ENCODE results near the gene FAAH2. TPM values are rescaled to one million over a fixed set of nuclear protein-coding genes. Genes with fewer than 3 reads are reported as not detected.

FAAH2 gene
- polyA plus RNA-seq, 1 experiment, result not detected

DNA sequence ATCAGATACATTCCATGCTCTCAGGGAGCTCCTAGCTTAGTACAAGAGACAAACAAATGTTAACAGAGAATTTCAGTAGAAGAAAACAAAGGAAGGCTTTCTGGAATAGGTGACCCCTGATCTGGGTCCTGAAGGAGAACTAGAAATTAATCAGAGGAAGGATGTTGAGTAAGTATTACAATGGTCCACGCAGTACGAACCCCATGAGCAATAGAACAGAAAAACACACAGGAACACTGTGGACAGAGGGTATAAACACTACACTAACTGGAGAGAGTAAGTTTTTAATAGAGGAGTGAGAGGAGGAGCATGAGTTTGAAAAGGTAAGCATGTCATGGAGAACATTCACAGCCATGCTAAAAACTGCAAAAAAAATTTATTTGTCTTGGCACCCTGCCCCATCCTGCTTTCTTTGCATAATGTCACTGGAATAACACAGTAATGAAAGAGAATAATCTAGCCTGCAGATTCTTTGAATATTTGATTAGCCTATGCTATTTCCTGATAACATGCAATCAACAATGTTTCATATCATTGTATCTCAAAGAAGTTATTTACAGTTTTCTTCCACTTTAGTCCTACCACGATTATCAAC is 165.0 kb downstream of the FAAH2 start:
- TF ChIP-seq, protein P1, sequence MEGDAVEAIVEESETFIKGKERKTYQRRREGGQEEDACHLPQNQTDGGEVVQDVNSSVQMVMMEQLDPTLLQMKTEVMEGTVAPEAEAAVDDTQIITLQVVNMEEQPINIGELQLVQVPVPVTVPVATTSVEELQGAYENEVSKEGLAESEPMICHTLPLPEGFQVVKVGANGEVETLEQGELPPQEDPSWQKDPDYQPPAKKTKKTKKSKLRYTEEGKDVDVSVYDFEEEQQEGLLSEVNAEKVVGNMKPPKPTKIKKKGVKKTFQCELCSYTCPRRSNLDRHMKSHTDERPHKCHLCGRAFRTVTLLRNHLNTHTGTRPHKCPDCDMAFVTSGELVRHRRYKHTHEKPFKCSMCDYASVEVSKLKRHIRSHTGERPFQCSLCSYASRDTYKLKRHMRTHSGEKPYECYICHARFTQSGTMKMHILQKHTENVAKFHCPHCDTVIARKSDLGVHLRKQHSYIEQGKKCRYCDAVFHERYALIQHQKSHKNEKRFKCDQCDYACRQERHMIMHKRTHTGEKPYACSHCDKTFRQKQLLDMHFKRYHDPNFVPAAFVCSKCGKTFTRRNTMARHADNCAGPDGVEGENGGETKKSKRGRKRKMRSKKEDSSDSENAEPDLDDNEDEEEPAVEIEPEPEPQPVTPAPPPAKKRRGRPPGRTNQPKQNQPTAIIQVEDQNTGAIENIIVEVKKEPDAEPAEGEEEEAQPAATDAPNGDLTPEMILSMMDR (IDR thresholded peaks at IDR 0.05; ENCODE audit: low read depth, low read length), result no peak
- H3K27ac ChIP-seq (ENCODE audit: low read depth, low read length), result no peak overlapping the region
- H3K27me3 ChIP-seq (ENCODE audit: control insufficient read depth, insufficient read depth, low read length), result no peaks in the 10 kb centered on the region
- H3K9me3 ChIP-seq (ENCODE audit: control insufficient read depth, insufficient read depth, low read length), result no peaks in the 10 kb centered on the region; the same call in 1 of the 2 replicates
- ChIA-PET POLR2A (no interaction called here), CTCF (no interaction called here)
- no peak for DNase-seq (ENCODE audit: low read depth, low spot score)
- no peak overlapping the region for H3K4me3 ChIP-seq (ENCODE audit: low read depth, low read length)

GRCh38 chrX:57453901-57454300 is 167.4 kb downstream of the FAAH2 start:
- DNase-seq (ENCODE audit: low read depth, low spot score), result no peak
- CTCF ChIA-PET, result interaction anchor here (1.0 kb wide), 1 partner anchor 297 kb away, joined by 3 read pairs; no protein-coding TSS in a partner anchor

GRCh38 chrX:57481514-57481913 is 195.0 kb downstream of the FAAH2 start:
- CTCF ChIA-PET, result no interaction called here
- DNase-seq (ENCODE audit: low read depth, low spot score), result no peak
- POLR2A ChIA-PET, result no interaction called here
- Histone ChIP-seq H3K4me3 (ENCODE audit: low read depth, low read length) (no peak overlapping the region), H3K9me3 (ENCODE audit: control insufficient read depth, insufficient read depth, low read length) (no peaks in the 10 kb centered on the region; the same call in 1 of the 2 replicates), H3K27me3 (ENCODE audit: control insufficient read depth, insufficient read depth, low read length) (no peaks in the 10 kb centered on the region), H3K27ac (ENCODE audit: low read depth, low read length) (no peak overlapping the region)
- TF ChIP-seq, protein P1 (IDR thresholded peaks at IDR 0.05; ENCODE audit: low read depth, low read length), result no peak

More at GRCh38 chrX:57453901-57454300, 167.4 kb downstream of the FAAH2 start:
- POLR2A ChIA-PET, result no interaction called here
- no peaks in the 10 kb centered on the region; the same call in none of the 2 replicates for H3K9me3 ChIP-seq (ENCODE audit: control insufficient read depth, insufficient read depth, low read length)
- no peak overlapping the region for H3K4me3 ChIP-seq (ENCODE audit: low read depth, low read length)
- H3K27me3 ChIP-seq (ENCODE audit: control insufficient read depth, insufficient read depth, low read length), result no peaks in the 10 kb centered on the region
- TF ChIP-seq, protein P1 (IDR thresholded peaks at IDR 0.05; ENCODE audit: low read depth, low read length), result peak; percentile 22
- H3K27ac ChIP-seq (ENCODE audit: low read depth, low read length), result no peak overlapping the region

DNA sequence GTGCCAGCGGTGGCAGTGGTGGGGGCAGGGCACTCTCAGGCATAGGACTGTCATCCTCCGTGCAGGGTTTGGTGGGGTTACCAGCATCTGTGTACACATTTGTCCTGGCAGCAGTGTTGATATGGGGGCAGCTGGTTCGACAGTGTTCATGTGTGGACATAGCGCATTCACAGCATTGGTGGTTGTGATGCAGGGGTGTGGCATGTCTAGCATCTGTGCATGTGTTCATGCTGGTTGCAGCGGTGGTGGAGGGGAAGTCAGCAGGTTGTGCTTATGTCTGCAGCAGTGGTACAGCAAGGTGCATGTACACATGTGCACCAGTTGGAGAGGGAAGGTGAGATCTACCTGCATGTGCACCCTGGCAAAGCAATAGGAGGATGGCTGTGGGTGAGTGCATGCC is 230.0 kb downstream of the FAAH2 start:
- CTCF ChIA-PET, result no interaction called here
- no peak overlapping the region for H3K4me3 ChIP-seq (ENCODE audit: low read depth, low read length)
- H3K9me3 ChIP-seq (ENCODE audit: control insufficient read depth, insufficient read depth, low read length), result 0 out of 2 replicates have a peak, but pooled peaks cover 4% of the 10 kb centered on the region
- TF ChIP-seq, protein P1 (IDR thresholded peaks at IDR 0.05; ENCODE audit: low read depth, low read length), result no peak
- no peak for DNase-seq (ENCODE audit: low read depth, low spot score)
- H3K27ac ChIP-seq (ENCODE audit: low read depth, low read length), result no peak overlapping the region
- H3K27me3 ChIP-seq (ENCODE audit: control insufficient read depth, insufficient read depth, low read length), result no peaks in the 10 kb centered on the region
- POLR2A ChIA-PET, result no interaction called here

- H3K9me3 ChIP-seq (ENCODE audit: control insufficient read depth, insufficient read depth, low read length), result 0 out of 2 replicates have a peak, but pooled peaks cover 4% of the 10 kb centered on the region
- CTCF ChIA-PET, result no interaction called here
- no peak for DNase-seq (ENCODE audit: low read depth, low spot score)
- H3K4me3 ChIP-seq (ENCODE audit: low read depth, low read length), result no peak overlapping the region
- H3K27ac ChIP-seq (ENCODE audit: low read depth, low read length), result no peak overlapping the region
- H3K27me3 ChIP-seq (ENCODE audit: control insufficient read depth, insufficient read depth, low read length), result no peaks in the 10 kb centered on the region
- TF ChIP-seq, protein P1 (IDR thresholded peaks at IDR 0.05; ENCODE audit: low read depth, low read length), result no peak
- POLR2A ChIA-PET, result no interaction called here
Measured at GRCh38 chrX:57519578-57520118, 233.1 kb downstream of the FAAH2 start.

Measured in AG04450 (cell line).